GM18519 (cell line): ENCODE measurements around the gene PROP1.
A peak's percentile ranks its signal among the peaks of the same experiment; 100 is the strongest.
"Not testable (repeated sequence)": the region's sequence is repeated elsewhere in the genome, so short reads cannot be mapped to it uniquely, and the experiment has no call there.

Experiments
- ATAC-seq: cut with Tn5 transposase; IDR thresholded peaks from one replicate; pipeline ENCODE4 v1.9.1; 2021; ENCODE audit warnings: mild to moderate bottlenecking, moderate library complexity; ENCODE audit not compliant: unreplicated experiment, low FRiP score

The PROP1 gene

GRCh38 chr5:177949065-177949464 is 47.0 kb downstream of the PROP1 start:
- peak; percentile 84 for ATAC-seq

- ATAC-seq, result not testable (repeated sequence)
Observed at GRCh38 chr5:177947912-177948311, 48.1 kb downstream of the PROP1 start.

DNA sequence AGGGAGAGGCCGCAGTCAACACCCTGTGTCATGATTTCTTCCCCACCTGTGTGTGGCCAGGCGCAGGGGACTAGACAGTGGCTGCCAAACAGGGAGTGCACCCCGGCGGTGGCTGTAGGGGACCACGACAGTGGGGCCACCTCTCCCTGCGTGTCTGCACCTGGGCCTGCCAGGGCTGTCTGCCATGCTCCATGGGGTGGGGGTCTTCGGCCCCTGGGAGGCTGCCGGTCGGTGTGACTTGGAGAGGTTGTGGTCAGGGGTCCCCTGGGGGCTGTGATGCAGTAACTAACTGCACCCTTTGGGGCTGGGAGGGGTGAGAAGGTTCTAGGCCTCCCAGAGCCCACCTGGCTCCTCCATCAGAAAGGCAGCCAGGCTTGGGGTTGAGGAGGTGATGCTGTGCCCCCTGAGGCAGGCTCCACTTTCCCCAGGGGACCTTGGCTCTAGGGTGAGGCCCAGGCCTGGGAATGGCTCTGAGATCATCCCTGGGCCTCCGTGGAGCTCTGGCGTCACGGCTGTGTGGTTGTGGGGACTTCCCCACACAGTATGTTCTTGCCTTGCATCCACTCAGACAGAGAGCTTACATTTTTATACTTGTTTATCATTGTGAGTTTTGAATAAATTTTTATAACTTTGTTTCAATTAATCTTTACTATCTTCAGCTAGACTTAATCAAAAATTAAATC is 50.3 kb downstream of the PROP1 start:
- not testable (repeated sequence) for ATAC-seq

DNA sequence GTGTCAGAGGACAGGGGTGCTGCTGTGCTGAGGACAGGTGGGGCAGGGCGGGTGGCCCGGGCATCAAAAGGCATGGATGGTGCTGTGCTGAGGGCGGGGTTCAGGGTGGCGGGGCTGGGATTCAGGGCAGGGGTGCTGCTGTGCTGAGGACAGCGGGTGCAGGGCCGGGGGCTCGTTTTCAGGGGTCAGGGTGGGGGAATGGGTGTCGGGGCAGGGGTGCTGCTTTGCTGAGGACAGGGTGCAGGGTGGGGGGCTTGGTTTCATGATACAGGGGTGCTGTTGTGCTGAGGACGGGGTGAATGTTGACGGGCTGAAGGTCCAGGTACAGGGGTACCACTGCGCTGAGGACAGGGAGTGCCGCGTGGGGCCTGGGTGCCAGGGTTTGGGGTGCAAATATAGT is 50.9 kb downstream of the PROP1 start:
- not testable (repeated sequence) for ATAC-seq

DNA sequence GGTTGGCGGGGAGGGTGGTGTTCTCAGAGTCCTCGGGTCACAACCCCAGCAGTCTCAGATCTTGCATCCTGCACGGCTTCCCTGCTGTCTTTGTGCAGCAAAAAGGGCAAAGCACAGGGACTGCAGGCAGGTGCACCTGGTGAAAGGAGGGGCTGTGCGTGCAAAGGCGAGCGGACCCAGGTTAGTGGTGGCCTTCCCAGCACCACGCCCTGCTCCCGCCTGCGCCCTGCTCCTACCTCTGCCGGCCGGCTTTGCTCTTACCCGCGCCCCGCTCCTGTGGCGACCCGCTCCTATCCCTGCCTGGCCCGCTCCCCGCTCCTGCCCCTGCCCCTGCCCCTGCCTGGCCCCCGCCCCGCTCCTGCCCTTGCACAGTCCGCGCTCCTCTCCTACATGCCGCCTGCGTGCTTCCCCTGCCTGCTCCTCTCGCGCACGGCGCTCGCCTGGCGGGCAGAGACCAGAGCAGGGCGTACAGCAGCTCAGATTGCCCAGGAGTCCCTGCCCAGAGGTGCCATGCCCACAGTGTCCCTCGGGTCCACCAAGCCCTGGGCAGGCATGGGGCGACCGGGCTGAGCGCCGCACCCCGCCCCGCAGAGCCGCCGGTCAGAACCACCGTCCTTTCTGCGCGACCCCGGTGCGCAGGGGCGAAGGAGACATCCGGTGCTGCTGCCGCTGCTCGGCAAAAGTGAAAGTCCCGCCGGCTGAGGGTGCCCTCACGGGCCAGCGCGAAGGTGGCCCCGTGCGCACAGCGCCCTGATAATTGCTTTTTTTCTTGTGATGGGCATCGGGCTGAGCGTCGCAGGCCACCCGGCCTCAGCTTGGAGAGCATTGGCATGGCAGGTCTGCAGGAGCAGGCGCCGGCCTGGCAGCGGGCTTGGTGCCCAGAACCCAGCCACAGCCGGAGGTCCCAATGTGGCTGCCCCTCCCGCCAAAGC is 52.0 kb downstream of the PROP1 start:
- ATAC-seq, result not testable (repeated sequence)

- ATAC-seq, result not testable (repeated sequence)
Observed at GRCh38 chr5:177942896-177943295, 53.1 kb downstream of the PROP1 start.
